ENCODE results near the gene NAGLU.

NAGLU gene

DNA sequence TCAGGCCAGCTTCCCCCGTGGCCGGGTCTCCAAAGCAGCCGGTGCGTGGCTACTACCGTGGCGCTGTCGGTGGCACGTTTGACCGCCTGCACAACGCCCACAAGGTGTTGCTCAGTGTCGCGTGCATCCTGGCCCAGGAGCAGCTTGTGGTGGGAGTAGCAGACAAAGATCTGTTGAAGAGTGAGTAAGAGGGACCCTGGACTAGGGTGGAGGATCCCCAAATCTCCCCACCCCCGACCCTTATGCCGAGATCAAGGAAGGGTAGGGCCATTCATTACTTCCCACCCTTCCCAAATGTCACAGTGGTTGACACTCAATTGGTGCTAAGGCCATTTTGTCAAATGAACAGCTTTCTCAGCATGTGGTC lies 27.1 kb downstream of the NAGLU start:
- Histone ChIP-seq H3K4me3 (ENCODE audit: low read depth in 1 of 2, low read length in 2 of 2) (peak overlapping the region; percentile 84 to 98), H3K27me3 (ENCODE audit: control insufficient read depth in 1 of 2, insufficient read depth in 2 of 2, low read length in 2 of 2) (no peaks in the 10 kb centered on the region), H3K9me3 (ENCODE audit: control insufficient read depth in 1 of 2, low read length in 2 of 2) (no peaks in the 10 kb centered on the region), H3K36me3 (ENCODE audit: control insufficient read depth in 1 of 2, insufficient read depth in 2 of 2, low read length in 2 of 2) (peaks cover 23 to 29% of the 10 kb centered on the region in 2 donors), H3K9ac (ENCODE audit: low read depth in 1 of 2, low read length in 2 of 2) (peak overlapping the region; percentile 96 to 98), H3K4me1 (ENCODE audit: control insufficient read depth in 1 of 2, insufficient read depth in 2 of 2, low read length in 2 of 2) (peaks cover 29 to 47% of the 10 kb centered on the region in 2 donors), H3K27ac (ENCODE audit: low read depth, low read length) (no peak overlapping the region)

DNA sequence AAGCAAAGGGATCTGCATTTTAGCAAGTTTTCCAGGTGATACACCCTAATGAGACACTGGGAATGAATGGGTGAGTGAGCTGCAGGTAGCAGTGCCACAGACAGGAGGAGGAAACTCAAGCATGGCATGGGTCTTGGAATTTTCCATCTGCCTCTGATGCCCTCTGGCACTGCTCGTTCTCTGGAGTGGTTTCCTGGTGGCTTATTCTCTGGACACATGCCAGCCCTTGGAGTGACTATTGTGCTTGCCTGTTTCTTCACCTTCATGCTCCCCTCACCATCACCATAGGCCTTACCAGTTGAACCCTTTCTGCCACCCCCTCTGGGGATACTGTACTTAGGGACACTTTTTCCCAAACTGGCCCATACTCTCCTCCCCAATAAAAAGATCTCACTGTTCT lies 27.5 kb downstream of the NAGLU start:
- H3K4me1 ChIP-seq (ENCODE audit: control insufficient read depth in 1 of 2, insufficient read depth in 2 of 2, low read length in 2 of 2): peaks cover 33 to 50% of the 10 kb centered on the region in 2 donors
- no peaks in the 10 kb centered on the region for H3K9me3 ChIP-seq (ENCODE audit: control insufficient read depth in 1 of 2, low read length in 2 of 2)
- no peak overlapping the region for H3K27ac ChIP-seq (ENCODE audit: low read depth, low read length)
- peak overlapping the region; percentile 96 to 98 for H3K9ac ChIP-seq (ENCODE audit: low read depth in 1 of 2, low read length in 2 of 2)
- H3K4me3 ChIP-seq (ENCODE audit: low read depth in 1 of 2, low read length in 2 of 2): peak overlapping the region; percentile 84 to 98
- H3K27me3 ChIP-seq (ENCODE audit: control insufficient read depth in 1 of 2, insufficient read depth in 2 of 2, low read length in 2 of 2): no peaks in the 10 kb centered on the region
- H3K36me3 ChIP-seq (ENCODE audit: control insufficient read depth in 1 of 2, insufficient read depth in 2 of 2, low read length in 2 of 2): peaks cover 24 to 31% of the 10 kb centered on the region in 2 donors

DNA sequence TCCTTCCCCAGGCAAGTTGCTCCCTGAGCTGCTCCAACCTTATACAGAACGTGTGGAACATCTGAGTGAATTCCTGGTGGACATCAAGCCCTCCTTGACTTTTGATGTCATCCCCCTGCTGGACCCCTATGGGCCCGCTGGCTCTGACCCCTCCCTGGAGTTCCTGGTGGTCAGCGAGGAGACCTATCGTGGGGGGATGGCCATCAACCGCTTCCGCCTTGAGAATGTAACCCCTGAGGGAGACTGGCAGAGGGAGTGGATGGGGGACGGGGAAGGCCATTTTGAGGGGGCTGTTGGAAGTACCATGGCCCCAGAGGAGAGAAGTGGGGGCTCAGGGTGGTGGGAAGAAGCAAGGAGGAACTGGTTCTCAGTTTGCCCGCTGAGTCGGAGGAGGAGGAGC lies 27.9 kb downstream of the NAGLU start:
- Histone ChIP-seq H3K9ac (ENCODE audit: low read depth in 1 of 2, low read length in 2 of 2) (peak overlapping the region in 1 of 2 donors; percentile 98), H3K27ac (ENCODE audit: low read depth, low read length) (no peak overlapping the region), H3K27me3 (ENCODE audit: control insufficient read depth in 1 of 2, insufficient read depth in 2 of 2, low read length in 2 of 2) (no peaks in the 10 kb centered on the region), H3K9me3 (ENCODE audit: control insufficient read depth in 1 of 2, low read length in 2 of 2) (no peaks in the 10 kb centered on the region), H3K4me1 (ENCODE audit: control insufficient read depth in 1 of 2, insufficient read depth in 2 of 2, low read length in 2 of 2) (peaks cover 37 to 54% of the 10 kb centered on the region in 2 donors), H3K4me3 (ENCODE audit: low read depth in 1 of 2, low read length in 2 of 2) (peak overlapping the region; percentile 84 to 98), H3K36me3 (ENCODE audit: control insufficient read depth in 1 of 2, insufficient read depth in 2 of 2, low read length in 2 of 2) (peaks cover 29 to 35% of the 10 kb centered on the region in 2 donors)

DNA sequence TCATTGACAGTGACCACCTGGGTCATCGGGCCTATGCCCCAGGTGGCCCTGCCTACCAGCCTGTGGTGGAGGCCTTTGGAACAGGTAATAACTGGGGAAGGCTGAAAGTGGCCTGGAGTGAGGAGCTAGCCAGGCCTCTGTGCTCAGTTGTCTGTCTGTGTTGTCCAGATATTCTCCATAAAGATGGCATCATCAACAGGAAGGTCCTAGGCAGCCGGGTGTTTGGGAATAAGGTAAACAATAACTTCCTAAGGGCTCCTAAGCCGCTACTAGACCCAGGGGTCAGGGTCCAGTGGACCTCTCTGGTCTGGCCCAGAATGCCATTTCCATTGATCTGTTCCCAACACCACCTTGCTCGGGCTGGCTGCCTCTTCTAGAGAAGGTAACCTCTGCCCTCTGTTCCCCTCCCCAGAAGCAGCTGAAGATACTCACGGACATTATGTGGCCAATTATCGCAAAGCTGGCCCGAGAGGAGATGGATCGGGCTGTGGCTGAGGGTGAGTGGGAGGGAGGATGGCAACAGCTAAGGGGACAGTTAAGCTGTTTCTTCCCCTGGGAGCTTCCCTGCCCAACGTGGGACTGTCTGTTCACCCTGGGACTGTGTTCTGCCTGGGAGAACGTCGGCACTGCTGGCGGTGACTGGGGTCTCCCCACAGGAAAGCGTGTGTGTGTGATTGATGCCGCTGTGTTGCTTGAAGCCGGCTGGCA lies 28.9 kb downstream of the NAGLU start:
- H3K27me3 ChIP-seq (ENCODE audit: control insufficient read depth in 1 of 2, insufficient read depth in 2 of 2, low read length in 2 of 2): no peaks in the 10 kb centered on the region
- peaks cover 39 to 45% of the 10 kb centered on the region in 2 donors for H3K36me3 ChIP-seq (ENCODE audit: control insufficient read depth in 1 of 2, insufficient read depth in 2 of 2, low read length in 2 of 2)
- peaks cover 42 to 62% of the 10 kb centered on the region in 2 donors for H3K4me1 ChIP-seq (ENCODE audit: control insufficient read depth in 1 of 2, insufficient read depth in 2 of 2, low read length in 2 of 2)
- H3K4me3 ChIP-seq (ENCODE audit: low read depth in 1 of 2, low read length in 2 of 2): no peak overlapping the region
- no peak overlapping the region for H3K9ac ChIP-seq (ENCODE audit: low read depth in 1 of 2, low read length in 2 of 2)
- no peaks in the 10 kb centered on the region for H3K9me3 ChIP-seq (ENCODE audit: control insufficient read depth in 1 of 2, low read length in 2 of 2)
- H3K27ac ChIP-seq (ENCODE audit: low read depth, low read length): no peak overlapping the region

DNA sequence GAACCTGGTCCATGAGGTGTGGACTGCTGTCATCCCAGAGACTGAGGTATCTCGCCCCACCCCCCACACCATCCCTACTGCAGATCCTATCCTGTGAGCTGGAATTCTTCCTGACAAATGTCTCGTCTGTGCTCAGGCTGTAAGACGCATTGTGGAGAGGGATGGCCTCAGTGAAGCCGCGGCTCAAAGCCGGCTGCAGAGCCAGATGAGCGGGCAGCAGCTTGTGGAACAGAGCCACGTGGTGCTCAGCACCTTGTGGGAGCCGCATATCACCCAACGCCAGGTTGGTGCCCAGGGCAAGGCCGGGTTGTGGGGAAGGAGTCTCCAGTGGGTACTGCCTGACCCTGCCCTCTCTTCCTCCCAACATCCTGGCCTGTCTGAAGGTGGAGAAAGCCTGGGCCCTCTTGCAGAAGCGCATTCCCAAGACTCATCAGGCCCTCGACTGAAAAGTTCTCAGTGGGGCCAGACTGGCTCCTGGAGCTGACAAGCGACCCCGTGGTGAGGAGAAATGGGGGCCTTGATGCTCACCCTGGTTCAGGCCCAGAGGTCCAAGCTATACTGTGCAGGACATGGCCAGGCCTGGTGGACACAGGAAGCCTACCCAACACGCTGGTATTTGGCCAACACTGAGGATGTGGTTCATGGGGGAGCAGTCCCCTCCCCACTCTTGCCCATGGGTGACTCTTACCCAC lies 29.6 kb downstream of the NAGLU start:
- H3K36me3 ChIP-seq (ENCODE audit: control insufficient read depth in 1 of 2, insufficient read depth in 2 of 2, low read length in 2 of 2): peaks cover 43 to 52% of the 10 kb centered on the region in 2 donors
- peak overlapping the region in 1 of 2 donors; percentile 85 for H3K9ac ChIP-seq (ENCODE audit: low read depth in 1 of 2, low read length in 2 of 2)
- H3K27ac ChIP-seq (ENCODE audit: low read depth, low read length): no peak overlapping the region
- no peak overlapping the region for H3K4me3 ChIP-seq (ENCODE audit: low read depth in 1 of 2, low read length in 2 of 2)
- peaks cover 42 to 62% of the 10 kb centered on the region in 2 donors for H3K4me1 ChIP-seq (ENCODE audit: control insufficient read depth in 1 of 2, insufficient read depth in 2 of 2, low read length in 2 of 2)
- no peaks in the 10 kb centered on the region for H3K27me3 ChIP-seq (ENCODE audit: control insufficient read depth in 1 of 2, insufficient read depth in 2 of 2, low read length in 2 of 2)
- H3K9me3 ChIP-seq (ENCODE audit: control insufficient read depth in 1 of 2, low read length in 2 of 2): no peaks in the 10 kb centered on the region

DNA sequence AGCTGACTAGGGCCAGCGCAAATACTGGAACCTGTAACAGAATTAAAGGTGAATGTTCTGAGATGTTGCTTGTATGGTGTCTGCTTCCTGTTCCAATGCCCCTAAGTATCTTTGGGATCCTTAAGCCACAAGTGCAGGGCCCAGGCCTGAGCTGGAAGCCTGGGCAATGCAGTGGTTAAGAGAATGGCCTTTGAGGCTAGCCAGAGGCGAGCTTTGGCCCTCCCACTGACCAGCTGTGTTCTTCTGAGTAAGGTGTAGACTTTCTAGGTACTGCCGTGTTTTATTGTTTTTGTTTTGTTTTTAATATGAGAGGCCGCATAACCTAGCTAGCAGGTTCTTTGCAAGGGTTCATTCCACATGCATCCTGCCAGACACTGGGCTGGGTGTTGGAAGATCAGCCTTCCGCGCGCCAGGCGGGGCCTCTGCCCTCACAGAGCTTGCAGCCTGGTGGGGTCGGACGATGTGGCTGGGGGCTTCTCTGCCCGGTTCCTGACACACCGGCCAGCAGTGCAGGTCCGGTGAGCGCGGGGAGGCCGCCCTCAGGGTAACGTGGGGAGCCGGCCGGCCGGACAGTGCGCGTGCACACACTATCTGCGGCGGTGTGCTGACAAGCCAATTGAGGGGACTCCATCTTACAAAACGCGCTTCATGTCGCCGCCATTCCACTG lies 30.3 kb downstream of the NAGLU start:
- peak overlapping the region; percentile 81 to 93 for H3K4me3 ChIP-seq (ENCODE audit: low read depth in 1 of 2, low read length in 2 of 2)
- H3K9ac ChIP-seq (ENCODE audit: low read depth in 1 of 2, low read length in 2 of 2): peak overlapping the region; percentile 56 to 85
- H3K4me1 ChIP-seq (ENCODE audit: control insufficient read depth in 1 of 2, insufficient read depth in 2 of 2, low read length in 2 of 2): peaks cover 42 to 60% of the 10 kb centered on the region in 2 donors
- H3K36me3 ChIP-seq (ENCODE audit: control insufficient read depth in 1 of 2, insufficient read depth in 2 of 2, low read length in 2 of 2): peaks cover 44 to 58% of the 10 kb centered on the region in 2 donors
- H3K27me3 ChIP-seq (ENCODE audit: control insufficient read depth in 1 of 2, insufficient read depth in 2 of 2, low read length in 2 of 2): no peaks in the 10 kb centered on the region
- peak overlapping the region; percentile 93 for H3K27ac ChIP-seq (ENCODE audit: low read depth, low read length)
- no peaks in the 10 kb centered on the region for H3K9me3 ChIP-seq (ENCODE audit: control insufficient read depth in 1 of 2, low read length in 2 of 2)

DNA sequence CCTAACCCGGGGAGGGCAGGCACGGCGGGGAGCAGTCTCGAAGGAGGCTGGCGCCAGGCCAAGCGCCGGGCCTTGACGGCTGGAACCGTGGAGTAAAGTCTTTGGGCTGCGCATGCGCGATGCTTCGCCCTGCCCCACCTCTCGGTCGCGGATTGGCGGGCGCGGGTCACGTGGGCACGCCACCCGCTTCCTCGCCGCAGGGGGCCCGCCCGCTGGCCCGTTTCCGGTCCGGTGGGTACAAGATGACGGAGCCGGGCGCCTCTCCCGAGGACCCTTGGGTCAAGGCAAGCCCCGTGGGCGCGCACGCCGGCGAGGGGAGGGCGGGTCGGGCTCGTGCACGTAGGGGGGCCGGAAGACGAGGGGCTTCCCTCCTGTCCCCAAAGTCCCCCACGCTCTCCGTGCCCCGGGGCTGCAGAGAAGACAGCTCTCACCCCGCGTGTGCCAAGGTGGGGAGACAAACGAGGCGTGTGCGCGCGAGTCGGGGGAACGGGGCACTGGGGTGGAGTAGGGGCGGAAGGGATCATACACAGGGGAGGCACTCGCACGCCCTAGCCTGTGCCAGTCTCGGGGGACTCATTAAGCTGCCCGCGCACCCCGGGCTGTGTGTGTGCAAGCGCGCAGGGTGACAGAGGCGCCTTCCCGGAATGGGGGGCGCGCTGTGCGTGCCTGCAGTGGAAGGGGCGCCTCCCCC lies 31.0 kb downstream of the NAGLU start, which contains the start of gene MLX:
Gene MLX, plus strand, starts transcription at position 218 of the 691 bp plus-strand sequence. Its CDS starts 25 bp downstream, at position 243.
- Histone ChIP-seq H3K36me3 (ENCODE audit: control insufficient read depth in 1 of 2, insufficient read depth in 2 of 2, low read length in 2 of 2) (peaks cover 49 to 65% of the 10 kb centered on the region in 2 donors), H3K9ac (ENCODE audit: low read depth in 1 of 2, low read length in 2 of 2) (peak within 1 kb of the TSS; percentile 85 to 86), H3K27me3 (ENCODE audit: control insufficient read depth in 1 of 2, insufficient read depth in 2 of 2, low read length in 2 of 2) (no peaks in the 10 kb centered on the region), H3K27ac (ENCODE audit: low read depth, low read length) (peak within 1 kb of the TSS; percentile 93), H3K4me3 (ENCODE audit: low read depth in 1 of 2, low read length in 2 of 2) (peak within 1 kb of the TSS; percentile 81 to 93), H3K4me1 (ENCODE audit: control insufficient read depth in 1 of 2, insufficient read depth in 2 of 2, low read length in 2 of 2) (peaks cover 38 to 55% of the 10 kb centered on the region in 2 donors), H3K9me3 (ENCODE audit: control insufficient read depth in 1 of 2, low read length in 2 of 2) (no peaks in the 10 kb centered on the region)

DNA sequence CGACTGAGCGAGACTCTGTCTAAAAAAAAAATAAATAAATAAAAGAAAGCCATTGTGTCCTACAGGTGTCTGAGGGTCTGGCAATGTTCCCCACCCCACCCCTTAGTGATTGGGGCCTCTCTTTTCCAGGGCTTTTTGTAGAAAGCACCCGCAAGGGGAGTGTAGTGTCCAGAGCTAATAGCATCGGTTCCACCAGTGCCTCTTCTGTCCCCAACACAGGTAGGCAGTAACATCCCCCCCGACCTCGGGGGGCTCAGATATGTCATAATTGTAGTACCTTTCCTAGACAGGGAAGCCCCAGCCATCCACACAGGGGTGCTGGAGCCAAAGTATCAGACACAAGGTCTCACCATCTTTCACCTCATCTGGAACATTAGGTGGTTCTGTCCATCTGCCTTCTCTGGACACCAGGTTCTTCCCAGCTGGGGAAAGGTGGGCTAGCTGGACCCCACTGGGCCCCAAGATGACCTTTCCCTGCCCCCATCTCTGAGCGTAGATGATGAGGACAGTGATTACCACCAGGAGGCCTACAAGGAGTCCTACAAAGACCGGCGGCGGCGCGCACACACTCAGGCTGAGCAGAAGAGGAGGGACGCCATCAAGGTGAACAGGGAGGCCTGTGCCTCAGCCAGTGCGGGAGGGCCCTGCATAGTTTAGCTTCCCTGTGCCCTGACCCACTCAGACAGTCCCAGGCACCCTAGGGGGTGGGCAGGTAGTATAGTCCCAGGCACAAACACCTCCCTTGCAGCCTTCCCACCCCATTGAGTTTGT lies 32.5 kb downstream of the NAGLU start:
- H3K36me3 ChIP-seq (ENCODE audit: control insufficient read depth in 1 of 2, insufficient read depth in 2 of 2, low read length in 2 of 2): peaks cover 60 to 75% of the 10 kb centered on the region in 2 donors
- H3K4me1 ChIP-seq (ENCODE audit: control insufficient read depth in 1 of 2, insufficient read depth in 2 of 2, low read length in 2 of 2): peaks cover 29 to 43% of the 10 kb centered on the region in 2 donors
- H3K27me3 ChIP-seq (ENCODE audit: control insufficient read depth in 1 of 2, insufficient read depth in 2 of 2, low read length in 2 of 2): no peaks in the 10 kb centered on the region
- peak overlapping the region in 1 of 2 donors; percentile 35 for H3K9ac ChIP-seq (ENCODE audit: low read depth in 1 of 2, low read length in 2 of 2)
- H3K9me3 ChIP-seq (ENCODE audit: control insufficient read depth in 1 of 2, low read length in 2 of 2): no peaks in the 10 kb centered on the region
- H3K4me3 ChIP-seq (ENCODE audit: low read depth in 1 of 2, low read length in 2 of 2): peak overlapping the region in 1 of 2 donors; percentile 20
- no peak overlapping the region for H3K27ac ChIP-seq (ENCODE audit: low read depth, low read length)

Data from duodenal mucosa (tissue), 2 donors.